HG03280 (cell line): ENCODE measurements around the gene ENDOV.

Experiments
- ATAC-seq: cut with Tn5 transposase; IDR thresholded peaks from one replicate; pipeline ENCODE4 v1.9.1; 2021; ENCODE audit warnings: mild to moderate bottlenecking, moderate library complexity; ENCODE audit not compliant: unreplicated experiment

The ENDOV gene

GRCh38 chr17:80464486-80464885 is 49.5 kb downstream of the ENDOV start:
- no peak for ATAC-seq

GRCh38 chr17:80465327-80465974 is 50.5 kb downstream of the ENDOV start:
- no peak for ATAC-seq

- no peak for ATAC-seq
Observed at GRCh38 chr17:80466188-80466705, 51.3 kb downstream of the ENDOV start.

- no peak for ATAC-seq
Observed at GRCh38 chr17:80468242-80468641, 53.3 kb downstream of the ENDOV start.

- no peak for ATAC-seq
Observed at GRCh38 chr17:80468781-80469493, 54.0 kb downstream of the ENDOV start.

- no peak for ATAC-seq
Observed at GRCh38 chr17:80469667-80470066, 54.7 kb downstream of the ENDOV start.

GRCh38 chr17:80470603-80471002 is 55.6 kb downstream of the ENDOV start:
- ATAC-seq, result no peak

- no peak for ATAC-seq
Observed at GRCh38 chr17:80471922-80472321, 57.0 kb downstream of the ENDOV start.

- ATAC-seq, result no peak
Observed at GRCh38 chr17:80472996-80473395, 58.0 kb downstream of the ENDOV start.

GRCh38 chr17:80473701-80474100 is 58.7 kb downstream of the ENDOV start:
- ATAC-seq, result no peak

GRCh38 chr17:80474231-80474960 is 59.4 kb downstream of the ENDOV start:
- ATAC-seq, result no peak

GRCh38 chr17:80474961-80475909 is 60.3 kb downstream of the ENDOV start:
- ATAC-seq, result no peak

GRCh38 chr17:80475910-80476876 is 61.2 kb downstream of the ENDOV start, which contains the start of gene NPTX1:
TSS of gene NPTX1 (minus strand) at chr17:80476607. CDS start at chr17:80476446, 161 bp downstream.
- ATAC-seq, result no peak

GRCh38 chr17:80476877-80477646 is 62.1 kb downstream of the ENDOV start:
- ATAC-seq, result no peak

GRCh38 chr17:80477647-80478478 is 62.9 kb downstream of the ENDOV start:
- ATAC-seq, result no peak

- ATAC-seq, result no peak
Observed at GRCh38 chr17:80478487-80479245, 63.7 kb downstream of the ENDOV start.

- ATAC-seq, result no peak
Observed at GRCh38 chr17:80479246-80479566, 64.2 kb downstream of the ENDOV start.
